T-helper 1 cell treated with Interleukin-12 subunit alpha and Interleukin-12 subunit beta and Interleukin-4 antibody, amounts not matched to agents 30 ng/mL and 1 ng/mL, for 36 hours (primary cell): ENCODE data around the gene PSAT1. TPM values are rescaled to one million over a fixed set of nuclear protein-coding genes. Genes with fewer than 3 reads are reported as not detected.

Experiments used
- intact Hi-C: fragments of 100-400 bp; cut with micrococcal nuclease; formaldehyde crosslinking; loops from one replicate; pipeline ENCODE4 v1.15.1; 2024
- total RNA-seq: library from RNA; stranded (reverse); gene quantifications from 2 replicates; pipeline ENCODE4 v1.2.3, GENCODE V29; 2022

The PSAT1 gene
- total RNA-seq, 1 donor from 2014 or later: 67.8 TPM

GRCh38 chr9:78314953-78315870 lies 18.3 kb downstream of the PSAT1 start:
- intact Hi-C loops: no loop called here

GRCh38 chr9:78316166-78316892 lies 19.4 kb downstream of the PSAT1 start:
- intact Hi-C loops: no loop called here

- intact Hi-C loops: no loop called here
Observed at GRCh38 chr9:78319197-78320029, 22.5 kb downstream of the PSAT1 start.

GRCh38 chr9:78320030-78320693 lies 23.2 kb downstream of the PSAT1 start:
- intact Hi-C loops: no loop called here

- intact Hi-C loops: no loop called here
Observed at GRCh38 chr9:78320875-78321496, 24.1 kb downstream of the PSAT1 start.

- intact Hi-C loops: no loop called here
Observed at GRCh38 chr9:78321505-78321904, 24.6 kb downstream of the PSAT1 start.

- intact Hi-C loops: no loop called here
Observed at GRCh38 chr9:78324068-78324650, 27.2 kb downstream of the PSAT1 start.

GRCh38 chr9:78324682-78325081 lies 27.8 kb downstream of the PSAT1 start:
- intact Hi-C loops: no loop called here

- intact Hi-C loops: no loop called here
Observed at GRCh38 chr9:78325343-78325742, 28.4 kb downstream of the PSAT1 start.

- intact Hi-C loops: no loop called here
Observed at GRCh38 chr9:78325846-78326360, 29.0 kb downstream of the PSAT1 start.

- intact Hi-C loops: no loop called here
Observed at GRCh38 chr9:78326564-78326963, 29.6 kb downstream of the PSAT1 start.

GRCh38 chr9:78332381-78332780 lies 35.5 kb downstream of the PSAT1 start:
- intact Hi-C loops: no loop called here

GRCh38 chr9:78348848-78349247 lies 51.9 kb downstream of the PSAT1 start:
- intact Hi-C loops: no loop called here

GRCh38 chr9:78351816-78352215 lies 54.9 kb downstream of the PSAT1 start:
- intact Hi-C loops: loop anchor here (1.0 to 5.0 kb wide), 2 partner anchors 55 to 90 kb away; partner anchors contain the start of gene PSAT1

GRCh38 chr9:78354324-78354973 lies 57.5 kb downstream of the PSAT1 start:
- intact Hi-C loops: loop anchor here (5.0 kb wide), 1 partner anchor 92 kb away; no protein-coding TSS in a partner anchor

GRCh38 chr9:78354989-78355388 lies 58.1 kb downstream of the PSAT1 start:
- intact Hi-C loops: loop anchor here (5.0 kb wide), 1 partner anchor 93 kb away; no protein-coding TSS in a partner anchor

- intact Hi-C loops: no loop called here
Observed at GRCh38 chr9:78356634-78357033, 59.7 kb downstream of the PSAT1 start.

GRCh38 chr9:78357165-78357873 lies 60.4 kb downstream of the PSAT1 start:
- intact Hi-C loops: no loop called here
